ENCODE measurements around the gene DCAF7. TPM values are rescaled to one million over a fixed set of nuclear protein-coding genes. Genes with fewer than 3 reads are reported as not detected.

DCAF7 gene
- total RNA-seq, 1 donor from 2014 or later: 34.1 TPM

DNA sequence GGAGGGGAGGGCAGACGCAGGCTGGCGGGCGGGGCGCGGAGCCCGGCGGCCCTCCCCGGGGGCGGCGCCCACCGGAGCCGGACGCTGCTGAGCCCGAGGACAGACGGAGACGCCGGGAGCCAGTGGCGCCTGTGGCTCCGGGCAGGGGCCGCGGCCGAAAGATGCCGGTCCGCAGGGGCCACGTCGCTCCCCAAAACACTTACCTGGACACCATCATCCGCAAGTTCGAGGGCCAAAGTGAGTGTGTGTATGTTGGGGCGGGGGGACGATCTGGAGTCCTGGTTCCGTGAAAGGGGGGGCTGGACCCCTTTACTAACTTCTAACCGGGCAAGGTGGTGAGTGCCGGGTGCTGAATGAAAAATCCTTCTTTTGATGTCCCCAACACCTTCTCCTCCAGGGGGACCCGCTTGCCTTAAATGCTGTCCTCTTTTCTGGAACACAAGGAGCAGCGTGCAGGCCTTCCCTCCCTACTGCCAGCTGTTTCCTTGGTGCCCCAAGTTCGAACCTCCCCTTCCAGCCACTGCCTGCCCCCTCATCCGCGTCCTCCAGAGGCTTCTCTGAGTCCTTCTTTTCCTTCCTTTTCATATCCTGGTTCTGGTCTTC is 26.9 kb upstream of the DCAF7 start, which contains the start of gene KCNH6:
KCNH6 (plus strand) TSS at position 106 of the 603 bp plus-strand sequence; CDS start at position 162, 56 bp downstream.
- Histone ChIP-seq H3K27me3 (no peaks in the 10 kb centered on the region), H3K27ac (no peak within 1 kb of the TSS), H3K4me3 (no peak within 1 kb of the TSS), H3K9me3 (no peaks in the 10 kb centered on the region), H3K4me1 (no peaks in the 10 kb centered on the region), H3K36me3 (no peaks in the 10 kb centered on the region)
- DNase-seq (ENCODE audit: extremely low spot score in 2 of 2): no peak
- intact Hi-C loops (cut with DNase I): no loop called here
- TF ChIP-seq POLR2A (IDR thresholded peaks at IDR 0.05) (no peak), POLR2AphosphoS5 (IDR thresholded peaks at IDR 0.05; ENCODE audit: insufficient read depth in 1 of 2, low read depth in 1 of 2) (no peak)
- TF ChIP-seq, protein P1, sequence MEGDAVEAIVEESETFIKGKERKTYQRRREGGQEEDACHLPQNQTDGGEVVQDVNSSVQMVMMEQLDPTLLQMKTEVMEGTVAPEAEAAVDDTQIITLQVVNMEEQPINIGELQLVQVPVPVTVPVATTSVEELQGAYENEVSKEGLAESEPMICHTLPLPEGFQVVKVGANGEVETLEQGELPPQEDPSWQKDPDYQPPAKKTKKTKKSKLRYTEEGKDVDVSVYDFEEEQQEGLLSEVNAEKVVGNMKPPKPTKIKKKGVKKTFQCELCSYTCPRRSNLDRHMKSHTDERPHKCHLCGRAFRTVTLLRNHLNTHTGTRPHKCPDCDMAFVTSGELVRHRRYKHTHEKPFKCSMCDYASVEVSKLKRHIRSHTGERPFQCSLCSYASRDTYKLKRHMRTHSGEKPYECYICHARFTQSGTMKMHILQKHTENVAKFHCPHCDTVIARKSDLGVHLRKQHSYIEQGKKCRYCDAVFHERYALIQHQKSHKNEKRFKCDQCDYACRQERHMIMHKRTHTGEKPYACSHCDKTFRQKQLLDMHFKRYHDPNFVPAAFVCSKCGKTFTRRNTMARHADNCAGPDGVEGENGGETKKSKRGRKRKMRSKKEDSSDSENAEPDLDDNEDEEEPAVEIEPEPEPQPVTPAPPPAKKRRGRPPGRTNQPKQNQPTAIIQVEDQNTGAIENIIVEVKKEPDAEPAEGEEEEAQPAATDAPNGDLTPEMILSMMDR (IDR thresholded peaks at IDR 0.05): no peak

DNA sequence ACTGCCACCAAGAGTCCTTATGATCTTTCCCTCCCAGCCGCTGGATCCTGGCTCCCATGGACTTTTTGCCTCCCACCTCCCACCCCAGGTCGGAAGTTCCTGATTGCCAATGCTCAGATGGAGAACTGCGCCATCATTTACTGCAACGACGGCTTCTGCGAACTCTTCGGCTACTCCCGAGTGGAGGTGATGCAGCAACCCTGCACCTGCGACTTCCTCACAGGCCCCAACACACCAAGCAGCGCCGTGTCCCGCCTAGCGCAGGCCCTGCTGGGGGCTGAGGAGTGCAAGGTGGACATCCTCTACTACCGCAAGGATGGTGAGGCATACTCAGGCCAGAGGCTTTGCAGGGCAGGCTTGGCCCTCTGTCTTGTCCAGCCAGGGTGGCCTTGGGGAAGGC is 26.2 kb upstream of the DCAF7 start:
- H3K36me3 ChIP-seq: no peaks in the 10 kb centered on the region
- H3K27me3 ChIP-seq: no peaks in the 10 kb centered on the region
- no peak for TF ChIP-seq POLR2A (IDR thresholded peaks at IDR 0.05)
- TF ChIP-seq, protein P1 (IDR thresholded peaks at IDR 0.05): no peak
- no peak for TF ChIP-seq POLR2AphosphoS5 (IDR thresholded peaks at IDR 0.05; ENCODE audit: insufficient read depth in 1 of 2, low read depth in 1 of 2)
- H3K4me1 ChIP-seq: no peaks in the 10 kb centered on the region
- H3K9me3 ChIP-seq: no peaks in the 10 kb centered on the region
- DNase-seq (ENCODE audit: extremely low spot score in 2 of 2): no peak
- H3K4me3 ChIP-seq: no peak overlapping the region
- H3K27ac ChIP-seq: no peak overlapping the region
- intact Hi-C loops (cut with DNase I): no loop called here

DNA sequence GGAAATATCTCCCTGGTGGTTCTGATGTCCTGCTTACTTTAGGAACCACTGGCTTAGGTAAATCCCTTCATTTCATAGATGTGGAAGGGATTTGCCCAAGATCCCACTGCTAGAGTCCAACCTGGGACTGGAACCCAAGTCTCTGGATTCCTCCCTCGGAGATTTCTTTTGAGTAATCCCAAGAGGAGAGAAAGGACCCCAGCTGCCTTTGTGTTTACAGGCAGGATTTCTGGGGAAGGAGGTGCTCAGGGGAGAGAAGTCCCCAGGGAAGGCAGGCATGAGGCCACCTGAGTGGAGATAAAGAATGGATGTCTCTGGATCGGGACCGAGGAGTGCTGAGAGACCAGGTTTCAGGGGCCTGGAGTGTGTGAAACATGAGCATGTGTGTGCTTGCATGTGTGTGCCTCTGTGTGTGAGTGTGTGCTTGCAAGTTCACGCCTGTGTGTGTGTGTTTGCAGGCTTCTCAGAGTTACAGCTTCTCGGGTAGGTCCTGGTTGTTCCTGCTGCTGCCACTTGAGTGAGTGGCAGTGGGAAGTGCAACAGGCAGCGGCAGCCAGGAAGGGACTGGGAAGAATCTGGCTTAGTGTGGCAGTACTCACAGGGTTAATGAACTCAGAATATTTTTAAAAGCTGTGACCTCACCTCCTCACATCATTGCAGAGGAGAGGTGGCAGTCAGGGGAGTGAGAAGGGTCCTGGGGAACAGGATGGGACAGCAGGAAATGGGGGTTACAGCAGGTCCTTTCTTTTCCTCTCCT is 24.9 kb upstream of the DCAF7 start:
- Histone ChIP-seq H3K27ac (no peak overlapping the region), H3K36me3 (no peaks in the 10 kb centered on the region), H3K27me3 (no peaks in the 10 kb centered on the region), H3K4me1 (no peaks in the 10 kb centered on the region), H3K9me3 (no peaks in the 10 kb centered on the region), H3K4me3 (no peak overlapping the region)
- TF ChIP-seq POLR2A (IDR thresholded peaks at IDR 0.05) (no peak), POLR2AphosphoS5 (IDR thresholded peaks at IDR 0.05; ENCODE audit: insufficient read depth in 1 of 2, low read depth in 1 of 2) (no peak)
- TF ChIP-seq, protein P1 (IDR thresholded peaks at IDR 0.05): no peak
- intact Hi-C loops (cut with DNase I): no loop called here
- no peak for DNase-seq (ENCODE audit: extremely low spot score in 2 of 2)

DNA sequence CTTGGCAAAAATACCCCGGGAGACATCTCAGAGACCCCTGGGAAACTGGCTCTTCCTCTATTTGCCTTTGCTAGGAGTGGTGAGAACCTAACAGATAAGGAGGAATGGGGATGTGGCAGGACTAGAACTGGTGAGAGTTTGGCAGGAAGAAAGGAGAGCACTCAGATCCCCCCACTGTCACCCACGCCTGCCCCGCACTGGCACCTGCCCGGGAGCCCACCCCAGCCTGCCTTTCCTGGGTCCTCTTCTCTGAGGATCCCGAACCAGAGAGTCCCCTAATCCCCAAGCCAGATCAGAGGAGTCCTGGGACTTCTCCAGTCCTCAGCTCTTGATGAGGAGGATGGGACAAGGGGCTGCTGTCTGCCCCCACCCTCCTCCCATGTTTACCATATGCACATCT is 23.4 kb upstream of the DCAF7 start:
- H3K27me3 ChIP-seq: no peaks in the 10 kb centered on the region
- no peaks in the 10 kb centered on the region for H3K36me3 ChIP-seq
- intact Hi-C loops (cut with DNase I): no loop called here
- H3K9me3 ChIP-seq: no peaks in the 10 kb centered on the region
- H3K4me3 ChIP-seq: no peak overlapping the region
- DNase-seq (ENCODE audit: extremely low spot score in 2 of 2): no peak
- no peaks in the 10 kb centered on the region for H3K4me1 ChIP-seq
- no peak for TF ChIP-seq POLR2AphosphoS5 (IDR thresholded peaks at IDR 0.05; ENCODE audit: insufficient read depth in 1 of 2, low read depth in 1 of 2)
- TF ChIP-seq, protein P1 (IDR thresholded peaks at IDR 0.05): no peak
- TF ChIP-seq POLR2A (IDR thresholded peaks at IDR 0.05): no peak
- H3K27ac ChIP-seq: no peak overlapping the region

DNA sequence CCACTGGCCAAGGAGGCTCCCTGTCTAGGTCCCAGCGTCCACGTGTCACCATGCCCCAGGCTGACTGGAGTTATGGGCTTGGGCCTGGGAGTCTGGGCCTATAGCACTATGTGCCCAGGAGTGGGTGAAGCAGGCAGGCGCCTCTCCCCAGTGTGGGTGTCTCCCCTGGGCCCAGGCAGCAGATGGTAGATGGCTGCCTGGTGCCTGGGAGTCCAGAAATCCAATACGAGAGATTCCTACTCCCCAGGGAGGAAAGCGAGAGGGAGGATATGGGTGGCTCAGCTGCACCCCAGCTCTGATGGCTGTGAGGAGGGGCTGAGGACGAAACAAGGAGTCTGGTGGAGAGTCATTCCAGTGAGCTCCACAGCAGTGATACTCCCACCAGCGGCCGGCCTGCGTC is 22.1 kb upstream of the DCAF7 start:
- DNase-seq (ENCODE audit: extremely low spot score in 2 of 2): no peak
- TF ChIP-seq, protein P1 (IDR thresholded peaks at IDR 0.05): no peak
- no peaks in the 10 kb centered on the region for H3K36me3 ChIP-seq
- no peaks in the 10 kb centered on the region for H3K4me1 ChIP-seq
- no peaks in the 10 kb centered on the region for H3K27me3 ChIP-seq
- H3K27ac ChIP-seq: no peak overlapping the region
- intact Hi-C loops (cut with DNase I): no loop called here
- H3K4me3 ChIP-seq: no peak overlapping the region
- no peaks in the 10 kb centered on the region for H3K9me3 ChIP-seq
